OCI-LY7 (cell line): ENCODE data around the gene GPR25. TPM values are rescaled to one million over a fixed set of nuclear protein-coding genes. Genes with fewer than 3 reads are reported as not detected.

Experiments
- BruUV-seq: library from RNA; stranded (reverse); fragments of 400-500 nt; replicated peaks from 2 replicates; lab custom pipeline; 2021; lab: Mats Ljungman, UMichigan
- CTCF ChIA-PET: fragments of 300-600 bp; sonication (Branson Sonifier 250); formaldehyde crosslinking; loops from one replicate; lab custom pipeline; 2022; ENCODE audit warnings: antibody characterized with exemption; ENCODE audit not compliant: unreplicated experiment; lab: Charles Lee
- POLR2A ChIA-PET: fragments of 300-600 bp; sonication (Branson Sonifier 250); formaldehyde crosslinking; loops from one replicate; lab custom pipeline; 2022; ENCODE audit warnings: antibody characterized with exemption; lab: Charles Lee
- DNase-seq: peaks from one replicate; pipeline ENCODE4 v3.0.0-alpha.2; 2015; ENCODE audit warnings: low spot score
- H2AFZ ChIP-seq: fragments of 200-600 bp; sonication (generic), shearing (Covaris generic); 2 replicates; pipeline ENCODE4 v1.6.1; 2014; ENCODE audit warnings: mild to moderate bottlenecking, antibody characterized with exemption, low read length, moderate library complexity
- H3K27ac ChIP-seq: fragments of 200-600 bp; sonication (generic); 2 replicates; pipeline ENCODE4 v1.5.1; 2014; ENCODE audit warnings: mixed run types, low read depth, mild to moderate bottlenecking, moderate library complexity, low read length, inconsistent platforms; ENCODE audit not compliant: poor library complexity, severe bottlenecking
- H3K36me3 ChIP-seq: fragments of 200-600 bp; sonication (generic); 2 replicates; pipeline ENCODE4 v1.6.1; 2014; ENCODE audit warnings: mild to moderate bottlenecking, antibody characterized with exemption, low read length, moderate library complexity, mixed read lengths; ENCODE audit not compliant: insufficient read depth
- H3K4me1 ChIP-seq: fragments of 200-600 bp; sonication (generic); 2 replicates; pipeline ENCODE4 v1.5.1; 2014; ENCODE audit warnings: mild to moderate bottlenecking, low read length; ENCODE audit not compliant: insufficient read depth, poor library complexity, severe bottlenecking
- H3K4me2 ChIP-seq: fragments of 200-600 bp; sonication (generic); 2 replicates; pipeline ENCODE4 v1.6.1; 2014; ENCODE audit warnings: mild to moderate bottlenecking, low read length
- H3K4me3 ChIP-seq: fragments of 200-600 bp; sonication (generic); 2 replicates; pipeline ENCODE4 v1.5.1; 2014; ENCODE audit warnings: mild to moderate bottlenecking, low read depth, low read length; ENCODE audit not compliant: poor library complexity, severe bottlenecking
- H3K79me2 ChIP-seq: fragments of 200-600 bp; sonication (generic); 2 replicates; pipeline ENCODE4 v1.6.1; 2016; ENCODE audit warnings: low read depth, mild to moderate bottlenecking, low read length, moderate library complexity, mixed read lengths; ENCODE audit not compliant: insufficient read depth
- H3K9me2 ChIP-seq: fragments of 200-600 bp; sonication (generic); 2 replicates; pipeline ENCODE4 v1.6.1; 2016; ENCODE audit warnings: mild to moderate bottlenecking, low read length, mixed read lengths; ENCODE audit not compliant: insufficient read depth
- H3K9me3 ChIP-seq: fragments of 200-600 bp; sonication (generic); 2 replicates; pipeline ENCODE4 v1.6.1; 2014; ENCODE audit warnings: mild to moderate bottlenecking, mixed run types, low read length, mixed read lengths
- H4K20me1 ChIP-seq: fragments of 200-600 bp; sonication (generic); 2 replicates; pipeline ENCODE4 v1.6.1; 2014; ENCODE audit warnings: mild to moderate bottlenecking, antibody characterized with exemption, low read length, moderate library complexity, mixed read lengths; ENCODE audit not compliant: insufficient read depth
- EZH2phosphoT487 ChIP-seq: fragments of 200-600 bp; sonication (generic); IDR thresholded peaks from 2 replicates; pipeline ENCODE4 v1.6.1; 2018; ENCODE audit warnings: low read depth, borderline replicate concordance, mild to moderate bottlenecking, mixed run types, antibody characterized with exemption, low read length, moderate library complexity, mixed read lengths
- intact Hi-C: fragments of 100-400 bp; cut with micrococcal nuclease; formaldehyde crosslinking; loops from one replicate; pipeline ENCODE4 v1.10.0; 2022; ENCODE audit not compliant: unreplicated experiment
- total RNA-seq, 2 experiments: library from RNA; depleted of rRNA in 1 of 2; stranded (reverse); fragments of >200 nt in 1 of 2; shearing (Covaris generic) in 1 of 2; gene quantifications; 2 replicates each; pipeline ENCODE4 v1.2.3, GENCODE V29; 2014 to 2022
- TF ChIP-seq, protein P1 (sequence below): fragments of 200-600 bp; sonication (generic); conservative IDR thresholded peaks from 2 replicates; pipeline ENCODE4 v1.5.1; 2014; ENCODE audit warnings: mild to moderate bottlenecking, antibody characterized with exemption, low read length, moderate library complexity, mixed read lengths

GPR25 gene
- total RNA-seq, 2 experiments from 2014 or later, result not detected

- no peaks in the 10 kb centered on the region for H4K20me1 ChIP-seq
- no peak overlapping the region for H2AFZ ChIP-seq
- no peak overlapping the region for H3K4me2 ChIP-seq
- H3K36me3 ChIP-seq, result peaks cover 8% of the 10 kb centered on the region
- no peaks in the 10 kb centered on the region for H3K9me3 ChIP-seq
- ChIA-PET POLR2A (interaction anchor here (0.6 to 1.2 kb wide), 4 partner anchors 12 to 490 kb away, joined by 3 to 5 read pairs (median 3); no protein-coding TSS in a partner anchor), CTCF (no interaction called here)
- intact Hi-C loops, result no loop called here
- H3K4me3 ChIP-seq, result no peak overlapping the region
- no peak for TF ChIP-seq EZH2phosphoT487
- TF ChIP-seq, protein P1, sequence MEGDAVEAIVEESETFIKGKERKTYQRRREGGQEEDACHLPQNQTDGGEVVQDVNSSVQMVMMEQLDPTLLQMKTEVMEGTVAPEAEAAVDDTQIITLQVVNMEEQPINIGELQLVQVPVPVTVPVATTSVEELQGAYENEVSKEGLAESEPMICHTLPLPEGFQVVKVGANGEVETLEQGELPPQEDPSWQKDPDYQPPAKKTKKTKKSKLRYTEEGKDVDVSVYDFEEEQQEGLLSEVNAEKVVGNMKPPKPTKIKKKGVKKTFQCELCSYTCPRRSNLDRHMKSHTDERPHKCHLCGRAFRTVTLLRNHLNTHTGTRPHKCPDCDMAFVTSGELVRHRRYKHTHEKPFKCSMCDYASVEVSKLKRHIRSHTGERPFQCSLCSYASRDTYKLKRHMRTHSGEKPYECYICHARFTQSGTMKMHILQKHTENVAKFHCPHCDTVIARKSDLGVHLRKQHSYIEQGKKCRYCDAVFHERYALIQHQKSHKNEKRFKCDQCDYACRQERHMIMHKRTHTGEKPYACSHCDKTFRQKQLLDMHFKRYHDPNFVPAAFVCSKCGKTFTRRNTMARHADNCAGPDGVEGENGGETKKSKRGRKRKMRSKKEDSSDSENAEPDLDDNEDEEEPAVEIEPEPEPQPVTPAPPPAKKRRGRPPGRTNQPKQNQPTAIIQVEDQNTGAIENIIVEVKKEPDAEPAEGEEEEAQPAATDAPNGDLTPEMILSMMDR, result no peak
- H3K27ac ChIP-seq, result no peak overlapping the region
- no peak for DNase-seq
- H3K9me2 ChIP-seq, result no peaks in the 10 kb centered on the region
- no TSS peak for BruUV-seq
- no peaks in the 10 kb centered on the region for H3K4me1 ChIP-seq
- H3K79me2 ChIP-seq, result no peaks in the 10 kb centered on the region
Observed at GRCh38 chr1:200862713-200863415, 9.9 kb upstream of the GPR25 start.

DNA sequence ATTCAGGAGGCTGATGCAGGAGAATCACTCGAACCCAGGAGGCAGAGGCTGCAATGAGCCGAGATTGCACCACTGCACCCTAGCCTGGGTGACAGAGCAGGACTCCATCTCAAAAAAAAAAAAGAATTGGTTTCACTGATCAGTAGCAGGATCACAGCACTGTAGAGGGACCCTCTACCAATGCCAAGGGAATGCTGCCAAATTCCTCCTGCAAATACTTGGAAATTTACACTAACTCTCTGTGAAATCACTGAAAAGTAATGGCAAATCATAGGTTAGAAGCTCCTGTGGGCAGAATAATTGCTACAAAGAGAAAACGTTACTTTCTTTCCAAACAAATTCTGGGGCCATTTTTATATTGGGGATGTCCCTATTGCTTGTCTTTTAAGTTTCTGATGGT, 6.7 kb upstream of the GPR25 start:
- no peaks in the 10 kb centered on the region for H3K79me2 ChIP-seq
- TF ChIP-seq EZH2phosphoT487, result no peak
- TF ChIP-seq, protein P1, result no peak
- CTCF ChIA-PET, result interaction anchor here (1.4 kb wide), 1 partner anchor 304 kb away, joined by 3 read pairs; no protein-coding TSS in a partner anchor
- no peak overlapping the region for H3K27ac ChIP-seq
- no peaks in the 10 kb centered on the region for H3K36me3 ChIP-seq
- no peak for DNase-seq
- no peak overlapping the region for H3K4me2 ChIP-seq
- no peak overlapping the region for H3K4me3 ChIP-seq
- no TSS peak for BruUV-seq
- peaks cover 13% of the 10 kb centered on the region for H3K4me1 ChIP-seq
- H2AFZ ChIP-seq, result no peak overlapping the region
- H3K9me3 ChIP-seq, result no peaks in the 10 kb centered on the region
- POLR2A ChIA-PET, result interaction anchor here (0.7 to 1.7 kb wide), 3 partner anchors 12 to 72 kb away, joined by 3 to 8 read pairs (median 4); no protein-coding TSS in a partner anchor
- no peaks in the 10 kb centered on the region for H3K9me2 ChIP-seq
- no peaks in the 10 kb centered on the region for H4K20me1 ChIP-seq
- intact Hi-C loops, result no loop called here

- POLR2A ChIA-PET, result interaction anchor here (0.7 to 1.7 kb wide), 4 partner anchors 11 to 173 kb away, joined by 3 to 8 read pairs (median 4); no protein-coding TSS in a partner anchor
- H3K4me1 ChIP-seq, result peaks cover 13% of the 10 kb centered on the region
- no peaks in the 10 kb centered on the region for H3K79me2 ChIP-seq
- TF ChIP-seq EZH2phosphoT487, result no peak
- TF ChIP-seq, protein P1, result no peak
- BruUV-seq, result no TSS peak
- no peaks in the 10 kb centered on the region for H3K9me3 ChIP-seq
- H4K20me1 ChIP-seq, result no peaks in the 10 kb centered on the region
- intact Hi-C loops, result no loop called here
- H3K9me2 ChIP-seq, result no peaks in the 10 kb centered on the region
- H3K27ac ChIP-seq, result no peak overlapping the region
- no peak for DNase-seq
- no peak overlapping the region for H3K4me2 ChIP-seq
- H3K36me3 ChIP-seq, result no peaks in the 10 kb centered on the region
- H3K4me3 ChIP-seq, result no peak overlapping the region
- CTCF ChIA-PET, result interaction anchor here (1.4 kb wide), 1 partner anchor 304 kb away, joined by 3 read pairs; no protein-coding TSS in a partner anchor
- no peak overlapping the region for H2AFZ ChIP-seq
Observed at GRCh38 chr1:200866521-200866920, 6.3 kb upstream of the GPR25 start.
